Mononuclear cell (primary cell): ENCODE data around the gene CDC26. TPM values are rescaled to one million over a fixed set of nuclear protein-coding genes. Genes with fewer than 3 reads are reported as not detected.

Experiments
- H3K27me3 ChIP-seq: 2 replicates; pipeline ENCODE4 v1.6.0; 2011; ENCODE audit warnings: low read length, control low read depth; ENCODE audit not compliant: insufficient read depth
- H3K4me1 ChIP-seq: 2 replicates; pipeline ENCODE4 v1.5.1; 2011; ENCODE audit warnings: mild to moderate bottlenecking, low read length, control low read depth; ENCODE audit not compliant: insufficient read depth
- H3K4me3 ChIP-seq: 2 replicates; pipeline ENCODE4 v1.5.1; 2011; ENCODE audit warnings: mild to moderate bottlenecking, low read length, moderate library complexity
- H3K9me3 ChIP-seq: 2 replicates; pipeline ENCODE4 v1.5.1; 2011; ENCODE audit warnings: low read depth, mild to moderate bottlenecking, control low read depth, low read length
- total RNA-seq: library from RNA; depleted of rRNA; stranded (reverse); fragments of >200 nt; gene quantifications from one replicate; pipeline ENCODE4 v1.2.3, GENCODE V29; 2012

CDC26 gene
- 13.2 TPM for total RNA-seq

DNA sequence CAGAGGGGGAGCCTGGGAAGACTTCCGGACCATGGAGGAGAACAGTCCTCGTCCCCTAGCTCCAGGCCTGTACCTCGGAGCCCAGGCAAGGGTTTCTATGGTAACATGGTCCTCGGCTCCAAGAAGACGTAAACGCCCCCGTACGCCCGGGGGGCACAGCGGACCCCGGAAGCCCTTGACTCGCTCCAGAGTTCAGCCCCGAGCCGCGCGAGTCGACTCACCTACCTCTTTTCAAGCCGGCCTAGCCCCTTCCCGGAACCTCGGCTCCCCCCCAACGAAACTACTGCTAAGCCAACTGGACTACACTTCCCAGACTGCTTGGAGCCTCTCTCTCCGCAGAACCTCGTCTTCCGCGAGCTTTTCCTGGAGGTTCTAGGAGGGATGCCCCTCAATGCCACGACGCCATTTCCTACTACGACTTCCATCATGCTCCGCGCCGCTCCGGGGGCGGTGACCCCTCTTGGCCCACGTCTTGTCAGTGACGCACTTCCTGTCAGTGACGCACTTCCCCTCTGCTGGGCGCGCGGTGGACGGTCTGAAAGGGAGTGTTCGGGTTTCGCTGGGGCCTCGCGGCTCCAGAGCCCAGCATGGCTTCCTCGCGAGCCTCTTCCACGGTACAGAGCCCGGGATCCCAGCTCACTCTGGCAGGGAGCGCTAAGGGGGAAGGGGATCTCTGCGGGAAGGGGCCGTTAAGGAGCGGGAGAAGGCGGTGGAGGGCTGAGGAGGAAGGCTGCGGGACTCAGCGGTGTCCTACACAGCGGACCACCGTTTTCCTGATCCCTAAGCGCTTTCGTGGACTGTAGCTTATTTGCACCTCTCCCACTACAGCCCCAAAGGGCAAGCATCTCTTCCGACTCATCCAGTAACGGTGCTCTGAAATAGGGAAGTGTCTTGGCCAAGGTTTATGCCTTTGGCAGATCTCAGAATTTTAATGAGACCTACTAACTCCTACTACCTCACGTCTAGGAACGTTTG, at the start of gene CDC26, which contains the start of gene PRPF4:
Gene CDC26, minus strand, starts transcription at position 416 of the 975 bp plus-strand sequence. CDS start 3,065 bp downstream, outside the sequence.
Gene PRPF4, plus strand, starts transcription at position 502 of the 975 bp plus-strand sequence. Its CDS starts 86 bp downstream, at position 588.
- Histone ChIP-seq H3K9me3 (no peaks in the 10 kb centered on the region), H3K27me3 (no peaks in the 10 kb centered on the region), H3K4me1 (peaks cover 14% of the 10 kb centered on the region), H3K4me3 (peak within 1 kb of the TSS; percentile 86)

- Histone ChIP-seq H3K4me1 (no peaks in the 10 kb centered on the region), H3K27me3 (no peaks in the 10 kb centered on the region), H3K9me3 (no peaks in the 10 kb centered on the region), H3K4me3 (no peak overlapping the region)
Observed at GRCh38 chr9:113322671-113323070, 47.3 kb upstream of the CDC26 start.

GRCh38 chr9:113320051-113320450, 44.7 kb upstream of the CDC26 start:
- H3K9me3 ChIP-seq = no peaks in the 10 kb centered on the region
- no peaks in the 10 kb centered on the region for H3K4me1 ChIP-seq
- no peak overlapping the region for H3K4me3 ChIP-seq
- no peaks in the 10 kb centered on the region for H3K27me3 ChIP-seq

- Histone ChIP-seq H3K4me3 (no peak overlapping the region), H3K9me3 (no peaks in the 10 kb centered on the region), H3K4me1 (no peaks in the 10 kb centered on the region), H3K27me3 (no peaks in the 10 kb centered on the region)
Observed at GRCh38 chr9:113319054-113319453, 43.7 kb upstream of the CDC26 start.

DNA sequence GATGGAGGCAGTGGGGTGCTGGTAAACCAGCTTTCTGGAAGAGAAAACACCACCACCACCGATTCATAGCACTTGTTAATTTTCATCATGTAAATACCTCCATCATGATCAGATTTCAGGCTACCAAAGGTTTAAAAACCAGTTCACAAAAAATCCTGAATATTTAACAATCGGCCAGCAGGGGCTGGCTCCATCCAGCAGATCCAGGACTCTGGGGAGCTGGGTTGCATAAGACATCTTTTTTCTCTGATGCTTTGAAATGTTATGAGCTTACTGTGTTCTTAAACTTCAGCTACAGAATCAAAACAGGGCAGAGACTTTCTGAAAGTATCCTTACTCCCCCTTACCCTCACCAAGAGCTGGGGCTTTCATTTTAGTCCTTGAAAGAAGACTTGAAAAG, 42.4 kb upstream of the CDC26 start:
- Histone ChIP-seq H3K4me3 (no peak overlapping the region), H3K9me3 (no peaks in the 10 kb centered on the region), H3K27me3 (no peaks in the 10 kb centered on the region), H3K4me1 (no peaks in the 10 kb centered on the region)

DNA sequence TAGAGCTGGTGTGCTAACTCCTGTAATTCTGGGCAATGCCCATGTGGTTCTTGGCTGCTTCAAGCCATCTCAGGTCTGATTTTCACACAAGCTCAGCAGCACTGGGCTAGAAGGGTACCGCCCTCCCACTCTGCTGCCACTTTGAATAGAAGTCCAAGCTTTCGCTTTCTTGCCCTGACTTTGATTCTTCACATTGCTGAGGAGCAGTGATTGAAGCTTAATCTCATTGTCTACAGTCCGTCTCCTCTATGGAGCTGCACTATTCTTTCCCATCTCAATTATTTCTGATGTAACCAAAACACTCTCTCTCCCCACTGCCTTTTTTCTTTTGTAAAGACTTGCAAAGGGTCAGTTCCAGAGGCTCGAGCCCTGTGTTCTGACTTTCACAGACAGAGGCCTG, 40.7 kb upstream of the CDC26 start:
- Histone ChIP-seq H3K4me1 (no peaks in the 10 kb centered on the region), H3K4me3 (no peak overlapping the region), H3K9me3 (no peaks in the 10 kb centered on the region), H3K27me3 (no peaks in the 10 kb centered on the region)

DNA sequence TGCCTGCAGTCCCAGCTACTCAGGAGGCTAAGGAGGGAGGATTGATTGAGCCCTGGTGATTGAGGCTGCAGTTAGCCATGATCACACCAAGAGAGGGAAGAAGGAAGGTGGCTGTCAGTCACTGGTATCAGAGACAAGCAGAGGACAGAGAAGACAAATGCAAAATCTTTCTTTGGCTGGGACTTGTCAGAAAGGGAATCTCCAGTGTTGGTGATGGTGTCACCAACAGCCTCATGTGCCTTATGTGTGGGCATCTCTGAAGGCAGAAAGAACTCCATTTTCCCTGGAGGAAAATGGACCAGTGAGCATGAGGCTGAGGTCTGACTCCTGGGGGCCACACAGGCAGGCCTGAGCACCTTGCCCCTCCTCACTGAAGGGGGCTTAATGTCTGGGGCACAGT, 39.9 kb upstream of the CDC26 start:
- Histone ChIP-seq H3K4me3 (no peak overlapping the region), H3K9me3 (no peaks in the 10 kb centered on the region), H3K27me3 (no peaks in the 10 kb centered on the region), H3K4me1 (no peaks in the 10 kb centered on the region)

DNA sequence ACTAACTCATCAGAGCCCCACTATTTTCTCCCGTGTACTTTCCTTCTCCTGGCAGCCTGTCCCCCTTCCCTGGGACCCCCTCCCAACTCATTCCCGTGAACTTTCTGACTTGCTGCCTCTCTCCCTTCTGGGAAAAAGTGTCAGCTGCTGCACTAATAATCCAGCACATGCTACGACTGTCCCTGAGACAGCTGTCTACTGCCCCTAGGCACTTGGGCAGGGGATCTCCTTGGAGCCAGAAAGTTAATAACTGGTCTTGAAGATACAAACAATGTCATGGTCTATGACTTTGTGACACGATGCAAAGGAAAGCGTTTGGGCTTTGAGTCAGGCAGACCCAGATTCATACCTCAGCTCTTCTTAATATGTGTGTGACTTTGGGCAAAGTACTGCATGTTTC, 37.9 kb upstream of the CDC26 start:
- no peaks in the 10 kb centered on the region for H3K27me3 ChIP-seq
- no peaks in the 10 kb centered on the region for H3K4me1 ChIP-seq
- H3K9me3 ChIP-seq = no peaks in the 10 kb centered on the region
- H3K4me3 ChIP-seq = no peak overlapping the region

GRCh38 chr9:113311961-113312360, 36.6 kb upstream of the CDC26 start:
- Histone ChIP-seq H3K4me1 (no peaks in the 10 kb centered on the region), H3K27me3 (no peaks in the 10 kb centered on the region), H3K4me3 (no peak overlapping the region), H3K9me3 (no peaks in the 10 kb centered on the region)

GRCh38 chr9:113310538-113310937, 35.2 kb upstream of the CDC26 start:
- no peaks in the 10 kb centered on the region for H3K9me3 ChIP-seq

GRCh38 chr9:113309204-113309813, 33.9 kb upstream of the CDC26 start:
- H3K4me3 ChIP-seq = no peak overlapping the region
- no peaks in the 10 kb centered on the region for H3K27me3 ChIP-seq
- H3K4me1 ChIP-seq = no peaks in the 10 kb centered on the region
- H3K9me3 ChIP-seq = no peaks in the 10 kb centered on the region

More at GRCh38 chr9:113310538-113310937, 35.2 kb upstream of the CDC26 start:
- Histone ChIP-seq H3K4me1 (no peaks in the 10 kb centered on the region), H3K4me3 (no peak overlapping the region), H3K27me3 (no peaks in the 10 kb centered on the region)

DNA sequence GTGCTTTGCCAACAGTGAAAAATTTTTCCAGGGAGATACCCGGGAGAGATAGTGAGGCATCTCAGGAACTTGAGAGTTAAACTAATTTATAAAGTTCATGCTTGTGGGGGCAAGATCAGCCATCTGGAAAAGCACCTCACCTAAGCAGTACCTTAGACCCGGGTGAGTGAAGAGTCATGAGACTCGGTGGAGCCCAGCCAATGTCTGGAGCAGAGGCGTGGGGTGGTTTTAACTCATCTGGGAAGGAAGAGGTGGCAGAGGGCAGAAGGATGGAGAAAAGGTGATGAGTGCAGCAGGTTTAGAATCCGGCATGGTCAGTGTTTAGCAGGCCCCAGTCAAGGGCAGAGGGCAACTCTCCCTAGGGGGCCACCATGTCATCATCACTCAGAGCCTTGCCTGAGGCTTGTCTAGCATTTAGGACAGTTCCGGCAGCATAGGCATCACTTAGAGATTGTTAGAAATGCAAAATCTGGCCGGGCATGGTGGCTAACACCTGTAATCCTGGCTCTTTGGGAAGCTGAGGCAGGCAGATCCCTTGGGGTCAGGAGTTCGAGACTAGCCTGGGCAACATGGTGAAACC, 32.1 kb upstream of the CDC26 start:
- Histone ChIP-seq H3K27me3 (no peaks in the 10 kb centered on the region), H3K4me1 (no peaks in the 10 kb centered on the region), H3K4me3 (no peak overlapping the region), H3K9me3 (no peaks in the 10 kb centered on the region)

GRCh38 chr9:113306566-113306965, 31.2 kb upstream of the CDC26 start:
- no peaks in the 10 kb centered on the region for H3K4me1 ChIP-seq
- no peaks in the 10 kb centered on the region for H3K27me3 ChIP-seq
- H3K4me3 ChIP-seq = no peak overlapping the region
- no peaks in the 10 kb centered on the region for H3K9me3 ChIP-seq

DNA sequence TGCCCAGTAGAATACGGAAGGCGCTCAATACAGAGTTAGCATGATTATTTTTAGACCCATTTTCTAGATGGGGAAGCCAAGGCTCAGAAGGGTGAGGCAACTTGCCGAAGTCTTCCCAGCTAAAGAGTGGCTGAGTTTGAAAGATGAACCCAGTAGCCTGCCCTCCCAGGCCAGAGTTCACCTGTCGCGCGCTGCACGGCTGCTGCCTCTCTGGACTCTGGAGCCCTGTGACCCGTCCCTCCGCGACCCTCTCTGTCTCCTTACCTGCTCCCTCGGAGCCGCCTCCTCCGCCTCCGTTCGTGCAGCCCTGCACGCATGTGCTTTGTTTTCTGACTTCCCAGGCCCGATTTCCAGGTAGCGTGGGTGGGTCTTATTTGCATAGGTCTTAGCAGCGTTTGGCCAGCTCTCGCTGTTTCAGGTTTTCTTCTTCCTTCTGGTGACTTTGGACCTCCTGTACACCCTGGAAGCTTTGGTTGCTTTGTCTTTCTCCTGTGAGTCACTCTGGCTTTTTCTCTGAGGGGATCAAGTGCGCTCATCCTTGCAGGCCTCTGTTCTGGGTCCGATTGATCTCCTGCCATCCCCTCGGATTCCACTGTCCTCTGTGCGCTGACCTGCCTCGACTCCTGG, 27.5 kb upstream of the CDC26 start, which contains the start of gene RNF183:
Gene RNF183, minus strand, starts transcription at position 585 of the 627 bp plus-strand sequence. CDS start 5,192 bp downstream, outside the sequence.
- Histone ChIP-seq H3K27me3 (no peaks in the 10 kb centered on the region), H3K4me3 (no peak within 1 kb of the TSS), H3K9me3 (no peaks in the 10 kb centered on the region), H3K4me1 (peaks cover 8% of the 10 kb centered on the region)

DNA sequence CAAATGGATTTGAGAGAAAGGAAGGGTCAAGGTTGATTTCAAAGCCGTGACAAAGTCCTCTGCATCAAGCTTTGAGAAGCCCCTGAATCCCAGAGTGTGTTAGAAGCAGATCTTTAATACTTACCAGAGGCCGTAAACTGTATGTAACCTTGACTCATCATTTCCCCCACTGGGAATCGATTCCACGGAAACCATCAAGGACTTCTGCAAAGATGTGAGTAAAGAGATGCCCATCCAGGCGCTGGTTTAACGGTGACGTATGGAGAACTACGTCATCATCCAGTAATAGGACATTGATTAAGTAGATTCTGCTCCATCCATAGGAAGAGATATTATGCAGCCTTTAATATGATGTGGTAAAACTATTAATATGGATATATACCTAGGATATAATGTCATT, 26.2 kb upstream of the CDC26 start:
- Histone ChIP-seq H3K27me3 (no peaks in the 10 kb centered on the region), H3K9me3 (no peaks in the 10 kb centered on the region), H3K4me3 (no peak overlapping the region), H3K4me1 (peaks cover 8% of the 10 kb centered on the region)
